ENCODE measurements around the gene MSN. TPM values are rescaled to one million over a fixed set of nuclear protein-coding genes. Genes with fewer than 3 reads are reported as not detected.
"Not testable (repeated sequence)": the region's sequence is repeated elsewhere in the genome, so short reads cannot be mapped to it uniquely, and the experiment has no call there.

MSN gene
- total and polyA plus RNA-seq, 2 experiments from 2014 or later, result 73.0 to 73.5 TPM

DNA sequence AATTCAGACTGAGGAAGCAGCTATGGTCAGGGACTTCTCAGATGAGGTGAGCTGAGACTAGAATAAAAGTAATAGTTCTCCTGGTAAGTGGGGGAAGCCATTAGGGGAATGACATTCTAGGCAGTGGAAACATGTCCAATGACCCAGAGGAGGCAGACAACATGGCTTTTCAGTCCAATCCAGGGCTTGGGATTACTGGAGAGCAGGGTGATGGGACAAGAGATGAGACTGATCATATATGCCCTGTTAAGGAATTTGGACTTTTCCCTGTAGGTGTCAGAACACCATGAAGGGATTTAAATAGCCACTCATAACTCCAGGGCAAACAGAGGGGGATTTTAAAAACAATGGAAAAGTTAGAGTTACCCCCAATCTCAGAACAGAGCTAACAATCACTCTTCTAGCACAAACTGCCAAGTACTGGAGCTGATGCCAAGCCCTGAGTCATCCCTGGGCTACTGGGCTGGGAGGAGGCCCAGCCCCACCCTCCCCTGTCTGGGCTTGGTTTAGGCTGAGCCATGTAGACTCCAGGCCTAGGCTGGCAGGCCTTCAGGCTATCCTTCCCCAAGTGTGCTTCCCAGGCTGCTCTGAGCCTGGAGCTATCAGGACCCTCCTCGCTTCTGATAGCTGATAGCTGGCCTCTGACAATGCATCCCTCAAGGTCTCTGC is 22.7 kb upstream of the MSN start:
- Histone ChIP-seq H3K4me3 (no peak overlapping the region), H3K36me3 (replicated peaks; ENCODE audit: insufficient read depth, low read depth) (no peaks in the 10 kb centered on the region), H3K27me3 (no peaks in the 10 kb centered on the region), H3K4me1 (ENCODE audit: insufficient read depth) (no peaks in the 10 kb centered on the region), H4K20me1 (ENCODE audit: insufficient read depth, poor library complexity, severe bottlenecking) (no peaks in the 10 kb centered on the region), H3K27ac (no peak overlapping the region), H3K4me2 (no peak overlapping the region), H3K79me2 (no peaks in the 10 kb centered on the region), H3K9me2 (replicated peaks; ENCODE audit: insufficient read depth) (no peaks in the 10 kb centered on the region), H3K9me3 (ENCODE audit: low read depth) (no peaks in the 10 kb centered on the region), H2AFZ (no peak overlapping the region)
- 47% methylated on average over 1 of the region's 1 CpG for WGBS (ENCODE audit: low lambda C conversion rate, missing lambda C conversion rate)
- TF ChIP-seq EZH2phosphoT487 (IDR thresholded peaks at IDR 0.05; ENCODE audit: low read depth, severe bottlenecking, unreplicated experiment), result no peak
- no peak for TF ChIP-seq EZH2 (IDR thresholded peaks at IDR 0.05; ENCODE audit: borderline replicate concordance)
- peak; percentile 47 for DNase-seq (ENCODE audit: low spot score)

DNA sequence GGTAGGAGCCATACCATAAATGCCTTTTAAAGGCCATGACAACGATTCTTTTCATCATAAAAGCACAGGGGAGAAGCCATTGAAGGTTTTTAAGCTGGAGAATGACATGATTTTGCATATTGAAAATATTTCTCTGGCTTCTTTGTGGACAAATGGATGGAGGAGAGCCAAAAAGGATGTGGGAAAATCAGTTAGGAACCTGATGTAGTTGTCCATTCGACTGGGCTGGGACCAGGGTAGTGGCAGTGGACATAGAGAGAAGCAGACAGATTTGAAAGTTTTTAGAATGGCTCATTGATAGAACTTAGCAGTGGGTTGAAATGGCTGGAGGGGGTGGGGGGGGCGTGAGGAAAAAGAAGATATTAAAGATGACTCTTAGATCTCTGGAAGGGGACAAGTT is 19.7 kb upstream of the MSN start:
- Histone ChIP-seq H3K27me3 (no peaks in the 10 kb centered on the region), H3K4me3 (no peak overlapping the region), H3K9me3 (ENCODE audit: low read depth) (no peaks in the 10 kb centered on the region), H3K36me3 (replicated peaks; ENCODE audit: insufficient read depth, low read depth) (no peaks in the 10 kb centered on the region), H2AFZ (no peak overlapping the region), H4K20me1 (ENCODE audit: insufficient read depth, poor library complexity, severe bottlenecking) (no peaks in the 10 kb centered on the region), H3K9me2 (replicated peaks; ENCODE audit: insufficient read depth) (no peaks in the 10 kb centered on the region), H3K27ac (no peak overlapping the region), H3K4me2 (no peak overlapping the region), H3K79me2 (no peaks in the 10 kb centered on the region), H3K4me1 (ENCODE audit: insufficient read depth) (no peaks in the 10 kb centered on the region)
- TF ChIP-seq EZH2phosphoT487 (IDR thresholded peaks at IDR 0.05; ENCODE audit: low read depth, severe bottlenecking, unreplicated experiment), result no peak
- no peak for TF ChIP-seq EZH2 (IDR thresholded peaks at IDR 0.05; ENCODE audit: borderline replicate concordance)
- TF ChIP-seq, protein P1, sequence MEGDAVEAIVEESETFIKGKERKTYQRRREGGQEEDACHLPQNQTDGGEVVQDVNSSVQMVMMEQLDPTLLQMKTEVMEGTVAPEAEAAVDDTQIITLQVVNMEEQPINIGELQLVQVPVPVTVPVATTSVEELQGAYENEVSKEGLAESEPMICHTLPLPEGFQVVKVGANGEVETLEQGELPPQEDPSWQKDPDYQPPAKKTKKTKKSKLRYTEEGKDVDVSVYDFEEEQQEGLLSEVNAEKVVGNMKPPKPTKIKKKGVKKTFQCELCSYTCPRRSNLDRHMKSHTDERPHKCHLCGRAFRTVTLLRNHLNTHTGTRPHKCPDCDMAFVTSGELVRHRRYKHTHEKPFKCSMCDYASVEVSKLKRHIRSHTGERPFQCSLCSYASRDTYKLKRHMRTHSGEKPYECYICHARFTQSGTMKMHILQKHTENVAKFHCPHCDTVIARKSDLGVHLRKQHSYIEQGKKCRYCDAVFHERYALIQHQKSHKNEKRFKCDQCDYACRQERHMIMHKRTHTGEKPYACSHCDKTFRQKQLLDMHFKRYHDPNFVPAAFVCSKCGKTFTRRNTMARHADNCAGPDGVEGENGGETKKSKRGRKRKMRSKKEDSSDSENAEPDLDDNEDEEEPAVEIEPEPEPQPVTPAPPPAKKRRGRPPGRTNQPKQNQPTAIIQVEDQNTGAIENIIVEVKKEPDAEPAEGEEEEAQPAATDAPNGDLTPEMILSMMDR (IDR thresholded peaks at IDR 0.05; ENCODE audit: poor library complexity), result no peak
- DNase-seq (ENCODE audit: low spot score), result no peak
- WGBS (ENCODE audit: low lambda C conversion rate, missing lambda C conversion rate), result 72% methylated on average over 3 of the region's 3 CpGs

DNA sequence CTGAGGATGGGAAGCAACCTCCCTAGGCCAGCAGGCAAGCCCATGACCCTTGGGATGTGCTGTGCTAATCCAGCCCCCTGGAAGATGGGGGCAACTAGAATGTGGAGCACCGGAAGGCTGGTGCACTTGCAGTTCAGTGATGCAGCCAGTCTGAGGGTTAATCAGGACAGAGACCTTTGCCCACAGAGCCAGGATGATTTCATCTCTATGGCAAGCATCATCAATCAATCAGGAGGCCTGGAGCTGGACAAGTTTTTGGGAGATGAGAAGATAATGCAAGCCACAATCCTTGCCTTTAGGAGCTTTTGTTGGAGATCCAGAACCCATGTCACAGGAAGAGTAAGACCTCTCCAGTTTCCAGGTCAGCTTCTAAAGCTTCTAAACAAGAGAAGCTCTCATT is 15.4 kb upstream of the MSN start:
- Histone ChIP-seq H2AFZ (no peak overlapping the region), H4K20me1 (ENCODE audit: insufficient read depth, poor library complexity, severe bottlenecking) (no peaks in the 10 kb centered on the region), H3K27me3 (no peaks in the 10 kb centered on the region), H3K79me2 (no peaks in the 10 kb centered on the region), H3K27ac (no peak overlapping the region), H3K4me2 (no peak overlapping the region), H3K36me3 (replicated peaks; ENCODE audit: insufficient read depth, low read depth) (no peaks in the 10 kb centered on the region), H3K4me1 (ENCODE audit: insufficient read depth) (no peaks in the 10 kb centered on the region), H3K4me3 (no peak overlapping the region), H3K9me2 (replicated peaks; ENCODE audit: insufficient read depth) (no peaks in the 10 kb centered on the region), H3K9me3 (ENCODE audit: low read depth) (no peaks in the 10 kb centered on the region)
- TF ChIP-seq EZH2phosphoT487 (IDR thresholded peaks at IDR 0.05; ENCODE audit: low read depth, severe bottlenecking, unreplicated experiment), result no peak
- TF ChIP-seq, protein P1 (IDR thresholded peaks at IDR 0.05; ENCODE audit: poor library complexity), result no peak
- TF ChIP-seq EZH2 (IDR thresholded peaks at IDR 0.05; ENCODE audit: borderline replicate concordance), result no peak
- 86% methylated on average over 1 of the region's 1 CpG for WGBS (ENCODE audit: low lambda C conversion rate, missing lambda C conversion rate)
- no peak for DNase-seq (ENCODE audit: low spot score)

DNA sequence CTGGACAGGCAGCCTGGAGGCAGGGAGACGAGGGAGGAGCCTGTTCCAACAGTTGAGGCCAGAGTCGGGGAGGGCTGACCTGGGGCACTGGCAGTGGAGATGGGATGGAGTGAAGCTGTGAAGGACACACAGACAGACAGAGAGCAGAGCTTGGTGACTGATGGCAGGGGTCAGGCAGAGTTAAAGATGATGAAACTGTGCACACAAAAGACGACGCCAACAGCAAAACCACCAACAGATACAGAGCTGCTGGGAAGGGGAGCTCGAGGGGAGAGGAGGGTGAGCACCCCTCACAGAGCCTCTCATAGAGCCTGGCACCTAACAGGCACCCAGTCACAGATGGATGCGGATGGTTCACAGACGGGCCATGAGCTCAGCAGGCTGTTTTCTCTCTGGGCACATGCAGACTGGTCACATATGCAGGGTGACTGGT is 10.4 kb upstream of the MSN start:
- H3K4me1 ChIP-seq (ENCODE audit: insufficient read depth); H3K79me2 ChIP-seq; H3K36me3 ChIP-seq (replicated peaks; ENCODE audit: insufficient read depth, low read depth); H3K9me3 ChIP-seq (ENCODE audit: low read depth); H3K27ac ChIP-seq; H3K4me2 ChIP-seq; H3K27me3 ChIP-seq; DNase-seq (ENCODE audit: low spot score); H4K20me1 ChIP-seq (ENCODE audit: insufficient read depth, poor library complexity, severe bottlenecking); H2AFZ ChIP-seq; H3K4me3 ChIP-seq; H3K9me2 ChIP-seq (replicated peaks; ENCODE audit: insufficient read depth): not testable (repeated sequence)
- WGBS (ENCODE audit: low lambda C conversion rate, missing lambda C conversion rate), result 76% methylated on average over 6 of the region's 7 CpGs
